WTC11 (cell line): ENCODE measurements around the gene NAT8L. TPM values are rescaled to one million over a fixed set of nuclear protein-coding genes. Genes with fewer than 3 reads are reported as not detected.
"Not testable (repeated sequence)": the region's sequence is repeated elsewhere in the genome, so short reads cannot be mapped to it uniquely, and the experiment has no call there.

Source experiments
- ATAC-seq: fragments of 200-7000 bp; cut with Tn5 transposase; 2 replicates; pipeline ENCODE4 v1.10.0; 2021; ENCODE audit warnings: mild to moderate bottlenecking, moderate library complexity
- CTCF ChIA-PET: fragments of 300-600 bp; sonication (Branson Sonifier 250); formaldehyde crosslinking; loops from one replicate; lab custom pipeline; 2021; ENCODE audit warnings: antibody characterized with exemption; lab: Charles Lee
- POLR2A ChIA-PET: fragments of 350-600 bp; sonication (Branson Sonifier 250); formaldehyde crosslinking; loops from one replicate; lab custom pipeline; 2021; ENCODE audit warnings: antibody characterized with exemption; lab: Charles Lee
- DNase-seq: peaks from one replicate; pipeline ENCODE4 v3.0.0; 2021; ENCODE audit warnings: low spot score
- H3K27ac Mint-ChIP-seq: 2 replicates; pipeline ENCODE4 v1.8.0; 2021; ENCODE audit warnings: mixed read lengths
- H3K27me3 Mint-ChIP-seq: 2 replicates; pipeline ENCODE4 v1.8.0; 2021; ENCODE audit warnings: low read depth, mild to moderate bottlenecking, moderate library complexity, mixed read lengths
- H3K36me3 Mint-ChIP-seq: 2 replicates; pipeline ENCODE4 v1.8.0; 2021; ENCODE audit warnings: mixed read lengths
- H3K4me1 Mint-ChIP-seq: 2 replicates; pipeline ENCODE4 v1.8.0; 2022; ENCODE audit warnings: mixed read lengths
- H3K4me3 Mint-ChIP-seq: 2 replicates; pipeline ENCODE4 v1.8.0; 2021; ENCODE audit warnings: mild to moderate bottlenecking, moderate library complexity, mixed read lengths
- H3K9me3 Mint-ChIP-seq: 2 replicates; pipeline ENCODE4 v1.8.0; 2021; ENCODE audit warnings: mixed read lengths
- CDX4 ChIP-seq: fragments of 250-450 bp; sonication (Bioruptor Pico); IDR thresholded peaks from 2 replicates; pipeline ENCODE4 v1.9.0; 2021; ENCODE audit warnings: moderate library complexity, mild to moderate bottlenecking, inconsistent platforms, borderline replicate concordance
- CREB1 ChIP-seq: sonication (generic); formaldehyde crosslinking; IDR thresholded peaks from 2 replicates; pipeline ENCODE4 v1.8.0; 2023; ENCODE audit warnings: mild to moderate bottlenecking, missing genetic modification reagents
- ESRRA ChIP-seq: sonication (generic); formaldehyde crosslinking; IDR thresholded peaks from 2 replicates; pipeline ENCODE4 v1.8.1; 2022; ENCODE audit warnings: mild to moderate bottlenecking, missing genetic modification reagents, borderline replicate concordance
- JAZF1 ChIP-seq: fragments of 250-450 bp; sonication (Bioruptor Pico); IDR thresholded peaks from 2 replicates; pipeline ENCODE4 v1.9.0; 2021; ENCODE audit warnings: moderate library complexity, mild to moderate bottlenecking, inconsistent platforms
- SMAD3 ChIP-seq: sonication (generic); formaldehyde crosslinking; IDR thresholded peaks from 2 replicates; pipeline ENCODE4 v1.8.0; 2022; ENCODE audit warnings: missing genetic modification reagents, mild to moderate bottlenecking, borderline replicate concordance
- TP53 ChIP-seq: sonication (generic); formaldehyde crosslinking; IDR thresholded peaks from 2 replicates; pipeline ENCODE4 v1.8.1; 2023; ENCODE audit warnings: mild to moderate bottlenecking, missing genetic modification reagents
- ZBTB21 ChIP-seq: sonication (generic); formaldehyde crosslinking; IDR thresholded peaks from 2 replicates; pipeline ENCODE4 v1.8.1; 2023; ENCODE audit warnings: mild to moderate bottlenecking, missing genetic modification reagents, borderline replicate concordance
- total RNA-seq: library from RNA; stranded (reverse); gene quantifications from 3 replicates; pipeline ENCODE4 v1.2.3, GENCODE V29; 2021
- TF ChIP-seq, protein P1 (sequence below): fragments of 250-450 bp; sonication (Bioruptor Pico); conservative IDR thresholded peaks from 2 replicates; pipeline ENCODE4 v1.9.0; 2021; ENCODE audit warnings: mild to moderate bottlenecking
- TF ChIP-seq, protein P2 (sequence below): sonication (generic); formaldehyde crosslinking; IDR thresholded peaks from 2 replicates; pipeline ENCODE4 v1.8.1; 2023; ENCODE audit warnings: mild to moderate bottlenecking, missing genetic modification reagents
- TF ChIP-seq, protein P3 (sequence below): sonication (generic); formaldehyde crosslinking; IDR thresholded peaks from 2 replicates; pipeline ENCODE4 v1.8.1; 2022; ENCODE audit warnings: missing genetic modification reagents, borderline replicate concordance
- TF ChIP-seq, protein P4 (sequence below): sonication (generic); formaldehyde crosslinking; IDR thresholded peaks from 2 replicates; pipeline ENCODE4 v1.8.0; 2023; ENCODE audit warnings: missing genetic modification reagents, mild to moderate bottlenecking, borderline replicate concordance

Gene NAT8L
- total RNA-seq, 1 experiment from 2014 or later = 20.0 TPM

DNA sequence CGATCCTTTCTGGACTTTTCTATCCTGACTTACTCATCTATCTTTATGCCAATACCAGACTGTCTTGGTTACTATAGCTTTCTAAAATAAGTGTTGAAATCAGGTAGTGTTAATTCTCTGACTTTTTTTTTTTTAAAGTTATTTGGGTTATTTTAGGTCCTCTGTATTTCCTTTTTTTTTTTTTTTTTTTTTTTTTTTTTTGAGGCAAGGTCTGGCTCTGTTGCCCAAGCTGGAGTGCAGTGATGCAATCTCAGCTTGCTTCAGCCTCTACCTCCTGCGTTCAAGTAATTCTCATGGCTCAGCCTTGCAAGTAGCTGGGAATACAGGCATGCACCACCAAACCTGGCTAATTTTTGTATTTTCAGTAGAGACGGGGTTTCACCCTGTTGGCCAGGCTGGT lies 47.5 kb upstream of the NAT8L start:
- H3K27me3 Mint-ChIP-seq = peaks cover 9% of the 10 kb centered on the region
- ATAC-seq (no peak), DNase-seq (no peak)
- H3K9me3 Mint-ChIP-seq = no peaks in the 10 kb centered on the region
- TF ChIP-seq ESRRA (no peak), CDX4 (CRISPR knock-in tag) (no peak), TP53 (CRISPR knock-in tag) (no peak), JAZF1 (CRISPR knock-in tag) (no peak), ZBTB21 (CRISPR knock-in tag) (no peak)
- TF ChIP-seq, protein P1, sequence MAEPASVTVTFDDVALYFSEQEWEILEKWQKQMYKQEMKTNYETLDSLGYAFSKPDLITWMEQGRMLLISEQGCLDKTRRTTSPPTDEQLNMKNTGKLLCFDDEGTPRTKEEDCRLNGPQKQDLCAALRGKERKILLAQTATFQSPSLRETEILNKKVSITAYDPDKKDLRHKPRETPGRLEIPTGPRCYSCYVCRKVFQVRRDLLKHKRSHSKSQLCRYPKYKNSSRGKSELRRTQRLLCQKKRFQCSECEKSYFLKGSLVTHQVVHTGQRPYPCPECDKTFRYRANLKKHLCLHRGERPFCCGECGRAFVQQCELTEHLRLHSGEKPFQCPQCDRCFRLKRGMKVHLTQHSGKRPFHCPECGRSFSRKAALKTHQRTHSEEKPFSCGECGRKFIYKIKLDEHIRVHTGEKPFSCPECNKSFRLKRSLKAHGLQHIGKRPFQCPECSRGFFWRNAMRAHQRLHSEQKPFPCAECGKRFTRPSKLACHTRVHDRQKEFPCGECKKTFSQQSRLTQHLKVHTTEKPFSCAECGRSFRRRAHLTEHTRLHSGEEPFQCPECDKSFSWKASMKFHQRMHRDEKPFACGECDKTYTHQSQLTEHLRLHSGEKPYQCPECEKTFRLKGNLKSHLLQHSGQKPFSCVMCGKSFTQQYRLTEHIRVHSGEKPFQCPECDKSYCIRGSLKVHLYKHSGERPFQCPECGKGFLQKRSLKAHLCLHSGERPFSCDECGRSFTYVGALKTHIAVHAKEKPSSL = no peak
- CTCF ChIA-PET = interaction anchor here (0.6 kb wide), 1 partner anchor 31 kb away, joined by 3 read pairs; no protein-coding TSS in a partner anchor
- no peak overlapping the region for H3K4me3 Mint-ChIP-seq
- H3K27ac Mint-ChIP-seq = no peak overlapping the region
- POLR2A ChIA-PET = no interaction called here
- peaks cover 14% of the 10 kb centered on the region for H3K4me1 Mint-ChIP-seq
- H3K36me3 Mint-ChIP-seq = no peaks in the 10 kb centered on the region

- Mint-ChIP-seq H3K27ac (no peak overlapping the region), H3K4me3 (no peak overlapping the region), H3K36me3 (no peaks in the 10 kb centered on the region), H3K9me3 (no peaks in the 10 kb centered on the region), H3K27me3 (peaks cover 16% of the 10 kb centered on the region)
- POLR2A ChIA-PET = no interaction called here
- ATAC-seq = no peak
- CTCF ChIA-PET = no interaction called here
- TF ChIP-seq, protein P2, sequence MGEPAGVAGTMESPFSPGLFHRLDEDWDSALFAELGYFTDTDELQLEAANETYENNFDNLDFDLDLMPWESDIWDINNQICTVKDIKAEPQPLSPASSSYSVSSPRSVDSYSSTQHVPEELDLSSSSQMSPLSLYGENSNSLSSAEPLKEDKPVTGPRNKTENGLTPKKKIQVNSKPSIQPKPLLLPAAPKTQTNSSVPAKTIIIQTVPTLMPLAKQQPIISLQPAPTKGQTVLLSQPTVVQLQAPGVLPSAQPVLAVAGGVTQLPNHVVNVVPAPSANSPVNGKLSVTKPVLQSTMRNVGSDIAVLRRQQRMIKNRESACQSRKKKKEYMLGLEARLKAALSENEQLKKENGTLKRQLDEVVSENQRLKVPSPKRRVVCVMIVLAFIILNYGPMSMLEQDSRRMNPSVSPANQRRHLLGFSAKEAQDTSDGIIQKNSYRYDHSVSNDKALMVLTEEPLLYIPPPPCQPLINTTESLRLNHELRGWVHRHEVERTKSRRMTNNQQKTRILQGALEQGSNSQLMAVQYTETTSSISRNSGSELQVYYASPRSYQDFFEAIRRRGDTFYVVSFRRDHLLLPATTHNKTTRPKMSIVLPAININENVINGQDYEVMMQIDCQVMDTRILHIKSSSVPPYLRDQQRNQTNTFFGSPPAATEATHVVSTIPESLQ (CRISPR knock-in tag) = no peak
- TF ChIP-seq CREB1 = no peak
- no peak for TF ChIP-seq SMAD3 (CRISPR knock-in tag)
- TF ChIP-seq, protein P3, sequence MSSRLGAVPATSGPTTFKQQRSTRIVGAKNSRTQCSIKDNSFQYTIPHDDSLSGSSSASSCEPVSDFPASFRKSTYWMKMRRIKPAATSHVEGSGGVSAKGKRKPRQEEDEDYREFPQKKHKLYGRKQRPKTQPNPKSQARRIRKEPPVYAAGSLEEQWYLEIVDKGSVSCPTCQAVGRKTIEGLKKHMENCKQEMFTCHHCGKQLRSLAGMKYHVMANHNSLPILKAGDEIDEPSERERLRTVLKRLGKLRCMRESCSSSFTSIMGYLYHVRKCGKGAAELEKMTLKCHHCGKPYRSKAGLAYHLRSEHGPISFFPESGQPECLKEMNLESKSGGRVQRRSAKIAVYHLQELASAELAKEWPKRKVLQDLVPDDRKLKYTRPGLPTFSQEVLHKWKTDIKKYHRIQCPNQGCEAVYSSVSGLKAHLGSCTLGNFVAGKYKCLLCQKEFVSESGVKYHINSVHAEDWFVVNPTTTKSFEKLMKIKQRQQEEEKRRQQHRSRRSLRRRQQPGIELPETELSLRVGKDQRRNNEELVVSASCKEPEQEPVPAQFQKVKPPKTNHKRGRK (CRISPR knock-in tag) = no peak
- TF ChIP-seq, protein P1 = no peak
- TF ChIP-seq, protein P4, sequence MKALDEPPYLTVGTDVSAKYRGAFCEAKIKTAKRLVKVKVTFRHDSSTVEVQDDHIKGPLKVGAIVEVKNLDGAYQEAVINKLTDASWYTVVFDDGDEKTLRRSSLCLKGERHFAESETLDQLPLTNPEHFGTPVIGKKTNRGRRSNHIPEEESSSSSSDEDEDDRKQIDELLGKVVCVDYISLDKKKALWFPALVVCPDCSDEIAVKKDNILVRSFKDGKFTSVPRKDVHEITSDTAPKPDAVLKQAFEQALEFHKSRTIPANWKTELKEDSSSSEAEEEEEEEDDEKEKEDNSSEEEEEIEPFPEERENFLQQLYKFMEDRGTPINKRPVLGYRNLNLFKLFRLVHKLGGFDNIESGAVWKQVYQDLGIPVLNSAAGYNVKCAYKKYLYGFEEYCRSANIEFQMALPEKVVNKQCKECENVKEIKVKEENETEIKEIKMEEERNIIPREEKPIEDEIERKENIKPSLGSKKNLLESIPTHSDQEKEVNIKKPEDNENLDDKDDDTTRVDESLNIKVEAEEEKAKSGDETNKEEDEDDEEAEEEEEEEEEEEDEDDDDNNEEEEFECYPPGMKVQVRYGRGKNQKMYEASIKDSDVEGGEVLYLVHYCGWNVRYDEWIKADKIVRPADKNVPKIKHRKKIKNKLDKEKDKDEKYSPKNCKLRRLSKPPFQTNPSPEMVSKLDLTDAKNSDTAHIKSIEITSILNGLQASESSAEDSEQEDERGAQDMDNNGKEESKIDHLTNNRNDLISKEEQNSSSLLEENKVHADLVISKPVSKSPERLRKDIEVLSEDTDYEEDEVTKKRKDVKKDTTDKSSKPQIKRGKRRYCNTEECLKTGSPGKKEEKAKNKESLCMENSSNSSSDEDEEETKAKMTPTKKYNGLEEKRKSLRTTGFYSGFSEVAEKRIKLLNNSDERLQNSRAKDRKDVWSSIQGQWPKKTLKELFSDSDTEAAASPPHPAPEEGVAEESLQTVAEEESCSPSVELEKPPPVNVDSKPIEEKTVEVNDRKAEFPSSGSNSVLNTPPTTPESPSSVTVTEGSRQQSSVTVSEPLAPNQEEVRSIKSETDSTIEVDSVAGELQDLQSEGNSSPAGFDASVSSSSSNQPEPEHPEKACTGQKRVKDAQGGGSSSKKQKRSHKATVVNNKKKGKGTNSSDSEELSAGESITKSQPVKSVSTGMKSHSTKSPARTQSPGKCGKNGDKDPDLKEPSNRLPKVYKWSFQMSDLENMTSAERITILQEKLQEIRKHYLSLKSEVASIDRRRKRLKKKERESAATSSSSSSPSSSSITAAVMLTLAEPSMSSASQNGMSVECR (CRISPR knock-in tag) = no peak
- TF ChIP-seq, all 79 proteins: peak for 0
- H3K4me1 Mint-ChIP-seq = peaks cover 1% of the 10 kb centered on the region; the same call in 1 of the 2 replicates
- DNase-seq = no peak
Observed at GRCh38 chr4:2015008-2015407, 44.1 kb upstream of the NAT8L start.

DNA sequence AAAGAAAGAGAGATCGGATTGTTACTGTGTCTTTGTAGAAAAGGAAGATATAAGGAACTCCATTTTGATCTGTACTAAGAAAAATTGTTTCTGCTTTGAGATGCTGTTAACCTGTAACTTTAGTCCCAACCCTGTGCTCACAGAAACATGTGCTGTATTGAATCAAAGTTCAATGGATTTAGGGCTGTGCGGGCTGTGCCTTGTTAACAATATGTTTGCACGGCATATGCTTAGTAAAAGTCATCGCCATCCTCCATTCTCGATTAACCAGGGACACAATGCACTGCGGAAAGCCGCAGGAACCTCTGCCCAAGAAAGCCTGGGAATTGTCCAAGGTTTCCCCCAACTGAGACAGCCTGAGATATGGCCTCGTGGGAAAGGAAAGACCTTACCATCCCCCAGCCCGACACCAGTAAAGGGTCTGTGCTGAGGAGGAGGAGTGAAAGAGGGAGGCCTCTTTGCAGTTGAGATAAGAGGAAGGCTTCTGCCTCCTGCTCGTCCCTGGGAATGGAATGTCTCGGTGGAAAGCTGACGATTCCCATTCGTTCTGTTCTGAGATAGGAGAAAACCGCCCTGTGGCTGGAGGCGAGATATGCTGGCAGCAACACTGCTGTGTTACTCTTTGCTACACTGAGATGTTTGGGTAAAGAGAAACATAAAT lies 37.6 kb upstream of the NAT8L start:
- Mint-ChIP-seq H3K4me1 (peaks cover 10% of the 10 kb centered on the region), H3K9me3 (peaks cover 14% of the 10 kb centered on the region), H3K27me3 (peaks cover 36% of the 10 kb centered on the region)
- CTCF ChIA-PET, POLR2A ChIA-PET, H3K27ac Mint-ChIP-seq, DNase-seq, H3K36me3 Mint-ChIP-seq, ATAC-seq, H3K4me3 Mint-ChIP-seq: not testable (repeated sequence)
